NT2/D1 (cell line): ENCODE results near the gene MLH3.

Experiments used
- SUZ12 ChIP-seq: IDR thresholded peaks from 2 replicates; pipeline ENCODE4 v1.6.1; 2011; ENCODE audit not compliant: insufficient read length, insufficient read depth; ENCODE audit errors: extremely low read depth
- YY1 ChIP-seq: IDR thresholded peaks from 2 replicates; pipeline ENCODE4 v1.6.1; 2011; ENCODE audit not compliant: insufficient read length, insufficient read depth

- TF ChIP-seq YY1 (no peak), SUZ12 (no peak)
These were observed 35.8 kb downstream of the MLH3 start for GRCh38 chr14:75015496-75015895.
